Measurements from ENCODE around the gene GRM8. TPM values are rescaled to one million over a fixed set of nuclear protein-coding genes. Genes with fewer than 3 reads are reported as not detected.

GRM8 gene
- total RNA-seq (3.2 TPM), polyA plus RNA-seq (ENCODE audit: insufficient read depth, low read depth, low replicate concordance) (not detected)
- long read RNA-seq, donor 1 = 0 reads
- long read RNA-seq, donor 2 = 0 reads
- long read RNA-seq, donor 3 = 0 reads
- long read RNA-seq, donor 4 = 0 reads
- long read RNA-seq, donor 5 = 0 reads
- long read RNA-seq, donor 6 = 0 reads
- long read RNA-seq, donor 7, partial matches to known transcripts = 0 of 1 reads
- long read RNA-seq, donor 7, other reads (novel, unspliced or antisense) = 1 of 1 reads
- long read RNA-seq, donor 8 = 0 reads
- long read RNA-seq, donor 9 = 0 reads
- long read RNA-seq, donor 10 = 0 reads

- Histone ChIP-seq H3K36me3 (ENCODE audit: control insufficient read depth in 2 of 3, insufficient read depth in 3 of 3, low read length in 3 of 3) (no peaks in the 10 kb centered on the region), H3K27me3 (ENCODE audit: control insufficient read depth, insufficient read depth, low read length) (peaks cover 32% of the 10 kb centered on the region), H3K27ac (ENCODE audit: low read depth in 2 of 2, low read length in 2 of 2) (no peak within 1 kb of the TSS), H3K9ac (ENCODE audit: low read length in 3 of 3) (peak within 1 kb of the TSS in 2 of 3 donors; percentile 0 to 15), H3K4me1 (ENCODE audit: control insufficient read depth in 2 of 3, insufficient read depth in 2 of 3, low read depth in 1 of 3, low read length in 3 of 3) (peaks cover 0 to 9% (median 5%) of the 10 kb centered on the region in 3 donors), H3K4me3 (ENCODE audit: low read length in 3 of 3) (peak within 1 kb of the TSS; percentile 31 to 78 (median 62)), H3K9me3 (ENCODE audit: control insufficient read depth in 2 of 3, insufficient read depth in 1 of 3, low read length in 3 of 3) (no peaks in the 10 kb centered on the region)
- intact Hi-C loops (cut with DNase I) = no loop called here
- FAIRE-seq (no peak), DNase-seq (peak; percentile 72 to 83 (median 80))
- TF ChIP-seq, protein P1, sequence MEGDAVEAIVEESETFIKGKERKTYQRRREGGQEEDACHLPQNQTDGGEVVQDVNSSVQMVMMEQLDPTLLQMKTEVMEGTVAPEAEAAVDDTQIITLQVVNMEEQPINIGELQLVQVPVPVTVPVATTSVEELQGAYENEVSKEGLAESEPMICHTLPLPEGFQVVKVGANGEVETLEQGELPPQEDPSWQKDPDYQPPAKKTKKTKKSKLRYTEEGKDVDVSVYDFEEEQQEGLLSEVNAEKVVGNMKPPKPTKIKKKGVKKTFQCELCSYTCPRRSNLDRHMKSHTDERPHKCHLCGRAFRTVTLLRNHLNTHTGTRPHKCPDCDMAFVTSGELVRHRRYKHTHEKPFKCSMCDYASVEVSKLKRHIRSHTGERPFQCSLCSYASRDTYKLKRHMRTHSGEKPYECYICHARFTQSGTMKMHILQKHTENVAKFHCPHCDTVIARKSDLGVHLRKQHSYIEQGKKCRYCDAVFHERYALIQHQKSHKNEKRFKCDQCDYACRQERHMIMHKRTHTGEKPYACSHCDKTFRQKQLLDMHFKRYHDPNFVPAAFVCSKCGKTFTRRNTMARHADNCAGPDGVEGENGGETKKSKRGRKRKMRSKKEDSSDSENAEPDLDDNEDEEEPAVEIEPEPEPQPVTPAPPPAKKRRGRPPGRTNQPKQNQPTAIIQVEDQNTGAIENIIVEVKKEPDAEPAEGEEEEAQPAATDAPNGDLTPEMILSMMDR (IDR thresholded peaks at IDR 0.05; ENCODE audit: borderline replicate concordance, extremely low read depth, insufficient read depth) = no peak
These were observed at the start of gene GRM8 for GRCh38 chr7:127252778-127253280. TSS of gene GRM8 (minus strand) at chr7:127252941.

GRCh38 chr7:127290801-127291361 lies 38.1 kb upstream of the GRM8 start:
- Histone ChIP-seq H3K4me1 (ENCODE audit: control insufficient read depth in 2 of 3, insufficient read depth in 2 of 3, low read depth in 1 of 3, low read length in 3 of 3) (no peaks in the 10 kb centered on the region), H3K9ac (ENCODE audit: low read length in 3 of 3) (no peak overlapping the region), H3K27ac (ENCODE audit: low read depth in 2 of 2, low read length in 2 of 2) (no peak overlapping the region), H3K4me3 (ENCODE audit: low read length in 3 of 3) (no peak overlapping the region), H3K36me3 (ENCODE audit: control insufficient read depth in 2 of 3, insufficient read depth in 3 of 3, low read length in 3 of 3) (no peaks in the 10 kb centered on the region), H3K27me3 (ENCODE audit: control insufficient read depth, insufficient read depth, low read length) (no peaks in the 10 kb centered on the region), H3K9me3 (ENCODE audit: control insufficient read depth in 2 of 3, insufficient read depth in 1 of 3, low read length in 3 of 3) (no peaks in the 10 kb centered on the region)
- TF ChIP-seq, protein P1 (IDR thresholded peaks at IDR 0.05; ENCODE audit: borderline replicate concordance, extremely low read depth, insufficient read depth) = no peak
- DNase-seq (no peak), FAIRE-seq (no peak)
- intact Hi-C loops (cut with DNase I) = no loop called here

DNA sequence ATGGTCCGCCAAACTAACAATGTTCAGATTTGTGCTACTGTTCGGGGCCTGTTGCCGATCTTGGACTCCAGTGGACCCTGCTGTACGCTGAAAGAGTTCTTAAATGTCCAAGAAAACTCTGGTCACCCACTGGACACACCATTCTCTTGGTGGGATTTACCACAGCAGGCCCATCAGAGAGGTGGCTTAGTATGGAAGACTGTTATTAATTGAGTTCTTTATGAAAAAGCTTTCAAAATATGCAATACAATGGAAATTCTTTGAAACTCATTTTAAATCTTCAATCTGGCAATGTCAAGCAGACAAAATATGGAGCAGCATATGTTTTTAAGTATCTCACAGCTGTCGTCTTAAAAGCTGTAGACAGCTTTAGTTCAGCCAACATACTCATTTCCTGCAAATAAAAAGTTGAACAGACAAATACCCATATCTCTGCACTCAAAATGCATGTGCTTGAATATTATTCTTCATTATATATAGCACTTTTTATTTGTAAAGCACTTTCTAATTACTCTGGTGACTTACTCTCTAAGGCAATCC lies 37.4 kb upstream of the GRM8 start:
- FAIRE-seq = no peak

More for the DNA sequence above, 37.4 kb upstream of the GRM8 start:
- TF ChIP-seq, protein P1 (IDR thresholded peaks at IDR 0.05; ENCODE audit: borderline replicate concordance, extremely low read depth, insufficient read depth) = no peak
- DNase-seq = peak in 1 of 5 donors; percentile 21
- Histone ChIP-seq H3K27me3 (ENCODE audit: control insufficient read depth, insufficient read depth, low read length) (no peaks in the 10 kb centered on the region), H3K36me3 (ENCODE audit: control insufficient read depth in 2 of 3, insufficient read depth in 3 of 3, low read length in 3 of 3) (no peaks in the 10 kb centered on the region), H3K9me3 (ENCODE audit: control insufficient read depth in 2 of 3, insufficient read depth in 1 of 3, low read length in 3 of 3) (no peaks in the 10 kb centered on the region), H3K9ac (ENCODE audit: low read length in 3 of 3) (no peak overlapping the region), H3K4me1 (ENCODE audit: control insufficient read depth in 2 of 3, insufficient read depth in 2 of 3, low read depth in 1 of 3, low read length in 3 of 3) (no peaks in the 10 kb centered on the region), H3K27ac (ENCODE audit: low read depth in 2 of 2, low read length in 2 of 2) (no peak overlapping the region), H3K4me3 (ENCODE audit: low read length in 3 of 3) (no peak overlapping the region)
- intact Hi-C loops (cut with DNase I) = no loop called here

All from kidney (tissue), 22 donors.